DND-41 (cell line): Measurements from ENCODE around the gene ATP13A4.

Experiments used
- ATAC-seq: fragments of 200-7000 bp; cut with Tn5 transposase; 3 replicates; pipeline ENCODE4 v1.9.1; 2021; ENCODE audit warnings: low read depth; ENCODE audit not compliant: insufficient read depth
- DNase-seq: peaks from one replicate; pipeline ENCODE4 v3.0.0-alpha.2; 2020
- H2AFZ ChIP-seq: 2 replicates; pipeline ENCODE4 v1.6.0; 2012; ENCODE audit warnings: low read depth, low read length
- H3K27ac ChIP-seq: 2 replicates; pipeline ENCODE4 v1.5.1; 2012; ENCODE audit warnings: low read length, inconsistent platforms
- H3K27me3 ChIP-seq: fragments of 200-600 bp; sonication (generic); 2 replicates; pipeline ENCODE4 v1.6.0; 2012; ENCODE audit warnings: low read length, mild to moderate bottlenecking, inconsistent platforms; ENCODE audit not compliant: insufficient read depth, poor library complexity
- H3K36me3 ChIP-seq: 2 replicates; pipeline ENCODE4 v1.5.1; 2012; ENCODE audit warnings: low read length, inconsistent platforms; ENCODE audit not compliant: insufficient read depth
- H3K4me1 ChIP-seq: 2 replicates; pipeline ENCODE4 v1.5.1; 2012; ENCODE audit warnings: mild to moderate bottlenecking, low read length; ENCODE audit not compliant: insufficient read depth
- H3K4me2 ChIP-seq: 2 replicates; pipeline ENCODE4 v1.6.0; 2012; ENCODE audit warnings: mild to moderate bottlenecking, moderate library complexity, low read length, inconsistent platforms; ENCODE audit not compliant: insufficient read depth
- H3K4me3 ChIP-seq, 2 experiments: fragments of 200-600 bp in 1 of 2; shearing (Covaris generic) in 1 of 2; 2 replicates each; pipeline ENCODE4 v1.5.1; 2012 to 2016; ENCODE audit warnings: inconsistent platforms in 2 of 2, low read length in 2 of 2, mild to moderate bottlenecking in 2 of 2, low read depth in 1 of 2, moderate library complexity in 1 of 2
- H3K79me2 ChIP-seq: 2 replicates; pipeline ENCODE4 v1.6.0; 2012; ENCODE audit warnings: low read length, inconsistent platforms; ENCODE audit not compliant: insufficient read depth
- H3K9ac ChIP-seq: 2 replicates; pipeline ENCODE4 v1.6.0; 2012; ENCODE audit warnings: low read depth, mild to moderate bottlenecking, inconsistent platforms, low read length, moderate library complexity
- H3K9me3 ChIP-seq: 2 replicates; pipeline ENCODE4 v1.5.1; 2012; ENCODE audit warnings: low read length, moderate library complexity, mild to moderate bottlenecking, inconsistent platforms; ENCODE audit not compliant: insufficient read depth, severe bottlenecking
- H4K20me1 ChIP-seq: 2 replicates; pipeline ENCODE4 v1.6.0; 2012; ENCODE audit warnings: low read length; ENCODE audit not compliant: insufficient read depth
- EZH2 ChIP-seq: IDR thresholded peaks from 3 replicates; pipeline ENCODE4 v1.6.1; 2012; ENCODE audit warnings: borderline replicate concordance, low read depth, mild to moderate bottlenecking, moderate library complexity, low read length, inconsistent platforms; ENCODE audit not compliant: severe bottlenecking
- TF ChIP-seq, protein P1 (sequence below): IDR thresholded peaks from 2 replicates; pipeline ENCODE4 v1.5.1; 2012; ENCODE audit warnings: borderline replicate concordance, low read length, moderate library complexity, mild to moderate bottlenecking; ENCODE audit not compliant: poor library complexity, severe bottlenecking; ENCODE audit errors: extremely low read depth

Gene ATP13A4

DNA sequence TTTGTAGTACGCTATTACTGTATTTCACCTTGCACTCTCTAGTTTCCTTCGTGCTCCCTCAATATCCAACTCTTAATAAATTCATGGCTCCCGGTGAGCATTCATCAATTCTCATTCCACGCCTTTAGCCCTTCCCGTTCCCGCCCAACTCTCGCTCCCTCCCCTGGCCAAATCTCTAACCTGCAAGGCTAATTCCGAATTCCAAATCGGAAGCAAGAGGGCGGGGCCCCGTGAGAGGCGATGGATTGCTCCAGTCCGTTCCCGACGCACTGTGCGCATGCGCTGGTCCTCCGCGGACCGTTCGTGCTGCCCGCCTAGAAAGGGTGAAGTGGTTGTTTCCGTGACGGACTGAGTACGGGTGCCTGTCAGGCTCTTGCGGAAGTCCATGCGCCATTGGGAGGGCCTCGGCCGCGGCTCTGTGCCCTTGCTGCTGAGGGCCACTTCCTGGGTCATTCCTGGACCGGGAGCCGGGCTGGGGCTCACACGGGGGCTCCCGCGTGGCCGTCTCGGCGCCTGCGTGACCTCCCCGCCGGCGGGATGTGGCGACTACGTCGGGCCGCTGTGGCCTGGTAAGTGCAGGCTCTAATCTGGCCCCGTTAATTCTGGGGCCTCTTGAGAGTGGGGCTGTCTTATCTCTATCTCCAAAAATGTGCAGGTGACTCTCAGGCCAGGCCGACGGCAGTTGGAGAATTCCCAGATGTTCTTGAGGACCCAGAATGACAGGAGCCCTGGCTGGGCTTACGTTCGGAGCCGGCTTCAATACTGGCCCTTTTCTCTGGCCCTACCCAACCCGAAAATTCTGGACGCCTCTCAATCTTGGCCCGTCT lies 38.4 kb upstream of the ATP13A4 start, which contains the start of gene OPA1:
Gene OPA1 (plus strand): TSS at position 368 of the 827 bp plus-strand sequence. CDS start 170 bp downstream, at position 538.
- peak; percentile 95 for ATAC-seq
- Histone ChIP-seq H3K36me3 (peaks cover 10% of the 10 kb centered on the region), H3K9me3 (no peaks in the 10 kb centered on the region), H3K9ac (peak within 1 kb of the TSS; percentile 86), H2AFZ (peak within 1 kb of the TSS; percentile 87), H3K4me2 (peak within 1 kb of the TSS; percentile 74), H3K4me3 (peak within 1 kb of the TSS; percentile 66 to 87), H3K27ac (peak within 1 kb of the TSS; percentile 77), H3K27me3 (no peaks in the 10 kb centered on the region), H3K4me1 (peaks cover 36% of the 10 kb centered on the region), H3K79me2 (peaks cover 60% of the 10 kb centered on the region), H4K20me1 (peaks cover 9% of the 10 kb centered on the region; the same call in 1 of the 2 replicates)
- TF ChIP-seq, protein P1, sequence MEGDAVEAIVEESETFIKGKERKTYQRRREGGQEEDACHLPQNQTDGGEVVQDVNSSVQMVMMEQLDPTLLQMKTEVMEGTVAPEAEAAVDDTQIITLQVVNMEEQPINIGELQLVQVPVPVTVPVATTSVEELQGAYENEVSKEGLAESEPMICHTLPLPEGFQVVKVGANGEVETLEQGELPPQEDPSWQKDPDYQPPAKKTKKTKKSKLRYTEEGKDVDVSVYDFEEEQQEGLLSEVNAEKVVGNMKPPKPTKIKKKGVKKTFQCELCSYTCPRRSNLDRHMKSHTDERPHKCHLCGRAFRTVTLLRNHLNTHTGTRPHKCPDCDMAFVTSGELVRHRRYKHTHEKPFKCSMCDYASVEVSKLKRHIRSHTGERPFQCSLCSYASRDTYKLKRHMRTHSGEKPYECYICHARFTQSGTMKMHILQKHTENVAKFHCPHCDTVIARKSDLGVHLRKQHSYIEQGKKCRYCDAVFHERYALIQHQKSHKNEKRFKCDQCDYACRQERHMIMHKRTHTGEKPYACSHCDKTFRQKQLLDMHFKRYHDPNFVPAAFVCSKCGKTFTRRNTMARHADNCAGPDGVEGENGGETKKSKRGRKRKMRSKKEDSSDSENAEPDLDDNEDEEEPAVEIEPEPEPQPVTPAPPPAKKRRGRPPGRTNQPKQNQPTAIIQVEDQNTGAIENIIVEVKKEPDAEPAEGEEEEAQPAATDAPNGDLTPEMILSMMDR: peak; percentile 37
- no peak for TF ChIP-seq EZH2
- peak; percentile 95 for DNase-seq

DNA sequence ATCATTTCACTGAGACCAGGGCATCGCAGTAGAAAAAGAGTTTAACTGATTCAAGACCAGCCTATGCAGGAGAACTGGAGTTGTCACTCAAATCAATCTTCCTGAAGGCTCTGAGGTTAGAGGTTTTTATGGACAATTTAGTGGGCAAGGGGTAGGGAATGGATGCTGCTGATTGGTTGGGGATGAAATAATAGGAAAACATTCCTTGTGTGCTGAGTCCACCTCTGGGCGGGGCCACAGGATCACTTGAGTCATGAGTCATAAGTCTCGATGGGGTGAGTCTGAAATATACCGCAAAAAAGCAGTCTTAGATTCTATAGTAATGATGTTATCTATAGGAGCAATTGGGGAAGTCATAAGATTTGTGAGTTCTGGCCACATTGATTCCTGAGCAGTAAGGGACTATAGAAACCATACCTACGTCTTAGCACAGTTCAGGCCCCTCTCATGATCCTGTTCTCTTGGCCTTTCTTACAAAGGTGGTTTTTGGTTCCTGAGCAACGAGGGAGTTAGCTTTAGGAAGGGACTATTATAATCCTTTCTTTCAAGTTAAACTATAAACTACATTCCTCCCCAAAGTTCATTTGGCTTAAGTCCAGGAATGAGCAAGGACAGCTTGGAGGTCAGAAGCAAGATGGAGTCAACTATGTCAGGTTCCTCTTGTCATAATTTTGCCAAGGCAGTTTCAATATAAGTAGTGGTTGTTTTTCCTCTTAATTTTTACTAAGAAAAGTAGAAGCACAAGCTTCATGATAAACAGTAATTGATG lies 35.6 kb upstream of the ATP13A4 start:
- TF ChIP-seq, protein P1: no peak
- no peak for TF ChIP-seq EZH2
- ATAC-seq: no peak
- Histone ChIP-seq H3K27me3 (no peaks in the 10 kb centered on the region), H3K9me3 (no peaks in the 10 kb centered on the region), H3K79me2 (peaks cover 35% of the 10 kb centered on the region), H4K20me1 (0 out of 2 replicates have a peak, but pooled peaks cover 2% of the 10 kb centered on the region), H3K4me3 (no peak overlapping the region), H3K4me2 (no peak overlapping the region), H3K27ac (no peak overlapping the region), H3K4me1 (peaks cover 28% of the 10 kb centered on the region), H2AFZ (no peak overlapping the region), H3K9ac (no peak overlapping the region), H3K36me3 (no peaks in the 10 kb centered on the region; the same call in 1 of the 2 replicates)
- DNase-seq: no peak

DNA sequence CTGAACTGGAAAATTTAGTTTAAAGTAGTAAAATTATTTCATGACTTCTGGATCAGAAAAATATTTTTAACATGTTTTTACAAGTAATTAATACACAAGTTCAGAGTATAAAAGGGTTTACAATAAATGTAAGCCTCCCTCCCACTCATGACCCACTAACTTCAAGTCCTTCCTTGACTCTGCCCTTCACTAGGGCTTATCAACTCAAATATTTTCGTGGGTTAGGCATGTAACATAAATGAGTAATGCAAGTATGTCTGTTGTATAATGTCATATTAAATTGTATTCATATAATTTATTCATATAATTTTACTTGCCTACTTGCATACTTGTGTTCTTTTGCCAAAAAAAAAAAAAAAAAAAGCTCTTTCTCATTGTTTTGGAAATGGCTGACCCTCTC lies 34.9 kb upstream of the ATP13A4 start:
- H2AFZ ChIP-seq: no peak overlapping the region

More for the DNA sequence above, 34.9 kb upstream of the ATP13A4 start:
- Histone ChIP-seq H3K9me3 (no peaks in the 10 kb centered on the region), H3K9ac (no peak overlapping the region), H3K79me2 (peaks cover 28% of the 10 kb centered on the region), H4K20me1 (no peaks in the 10 kb centered on the region), H3K27me3 (no peaks in the 10 kb centered on the region), H3K4me3 (no peak overlapping the region), H3K4me2 (no peak overlapping the region), H3K36me3 (no peaks in the 10 kb centered on the region; the same call in 1 of the 2 replicates), H3K4me1 (peaks cover 21% of the 10 kb centered on the region), H3K27ac (no peak overlapping the region)
- DNase-seq (no peak), ATAC-seq (no peak)
- TF ChIP-seq EZH2: no peak
- TF ChIP-seq, protein P1: no peak
